ENCODE measurements around the gene NEUROG2.
A peak's percentile ranks its signal among the peaks of the same experiment; 100 is the strongest.
"Not testable (repeated sequence)": the region's sequence is repeated elsewhere in the genome, so short reads cannot be mapped to it uniquely, and the experiment has no call there.

The NEUROG2 gene

DNA sequence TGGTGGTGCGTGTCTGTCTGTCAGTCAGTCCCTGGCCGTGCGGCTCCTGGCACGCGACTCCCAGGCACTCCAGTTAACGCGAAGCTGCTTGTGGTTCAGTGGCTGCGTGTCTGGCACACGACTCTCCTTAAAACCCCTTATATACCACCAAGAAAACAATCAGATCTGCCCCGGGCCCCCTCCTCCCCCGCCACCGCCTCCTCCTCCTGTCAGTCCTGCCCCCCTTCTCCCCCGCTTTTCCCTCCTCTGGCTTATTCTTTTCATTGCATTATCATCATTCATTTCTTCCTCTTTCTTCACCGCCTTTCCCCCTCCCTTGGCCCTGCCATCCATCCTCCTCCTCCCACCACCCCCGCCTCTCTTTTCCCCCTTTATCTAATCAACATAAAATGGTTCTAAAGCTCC lies at the start of gene NEUROG2:
Gene NEUROG2, minus strand, starts transcription at position 115 of the 405 bp plus-strand sequence. CDS start 705 bp downstream, outside the sequence.
- DNase-seq: no peak

GRCh38 chr4:112564706-112565270 lies 48.8 kb upstream of the NEUROG2 start:
- DNase-seq: no peak

GRCh38 chr4:112563431-112564200 lies 47.6 kb upstream of the NEUROG2 start:
- no peak for DNase-seq

- no peak for DNase-seq
Measured at GRCh38 chr4:112562254-112562879, 46.4 kb upstream of the NEUROG2 start.

DNA sequence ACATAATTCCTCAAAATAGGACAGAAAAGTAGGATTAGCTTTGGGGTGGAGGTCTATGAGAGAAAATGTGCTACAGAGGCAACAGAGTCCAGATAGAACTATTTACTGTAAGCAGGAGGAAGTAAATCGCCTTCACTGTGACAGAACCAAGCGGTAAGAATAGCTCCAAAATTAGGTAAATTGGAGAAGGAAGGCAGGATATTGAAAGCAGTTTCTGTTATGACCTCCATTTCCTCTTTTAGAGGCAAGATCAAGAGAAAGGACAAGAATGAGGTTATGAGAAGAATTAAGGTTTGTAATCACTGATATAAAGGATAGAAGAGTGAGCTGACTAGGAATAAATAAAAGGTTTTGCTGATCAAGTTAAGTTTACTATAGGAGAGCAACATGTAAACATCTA lies 44.1 kb upstream of the NEUROG2 start:
- DNase-seq: no peak

DNA sequence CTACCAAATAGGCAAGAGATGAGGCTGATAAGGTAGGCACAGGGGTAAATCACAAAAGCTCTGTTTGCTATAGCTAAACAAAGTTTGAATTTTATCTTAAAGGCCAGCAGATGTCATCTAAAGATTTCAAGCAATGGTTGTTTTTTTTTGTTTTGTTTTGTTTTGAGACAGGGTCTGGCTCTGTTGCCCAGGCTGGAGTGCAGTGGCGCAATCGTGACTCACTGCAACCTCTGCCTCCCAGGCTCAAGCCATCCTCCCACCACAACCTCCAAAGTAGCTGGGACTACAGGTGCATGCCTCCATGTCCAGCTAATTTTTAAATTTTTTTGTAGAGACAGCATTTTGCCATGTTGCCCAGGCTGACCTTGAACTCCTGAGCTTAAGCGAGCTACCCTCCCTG lies 43.1 kb upstream of the NEUROG2 start:
- DNase-seq: no peak

GRCh38 chr4:112557676-112558411 lies 41.9 kb upstream of the NEUROG2 start:
- no peak for DNase-seq

DNA sequence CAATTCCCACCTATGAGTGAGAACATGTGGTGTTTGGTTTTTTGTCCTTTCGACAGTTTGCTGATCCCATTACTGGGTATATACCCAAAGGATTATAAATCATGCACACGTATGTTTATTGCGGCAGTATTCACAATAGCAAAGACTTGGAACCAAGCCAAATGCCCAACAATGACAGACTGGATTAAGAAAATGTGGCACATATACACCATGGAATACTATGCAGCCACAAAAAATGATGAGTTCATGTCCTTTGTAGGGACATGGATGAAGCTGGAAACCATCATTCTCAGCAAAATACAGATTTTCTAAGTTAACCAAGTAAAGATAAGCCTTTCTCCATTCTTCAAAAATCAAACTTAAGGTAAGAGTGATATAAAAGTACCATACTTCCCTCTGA lies 38.3 kb upstream of the NEUROG2 start:
- DNase-seq: not testable (repeated sequence)

DNA sequence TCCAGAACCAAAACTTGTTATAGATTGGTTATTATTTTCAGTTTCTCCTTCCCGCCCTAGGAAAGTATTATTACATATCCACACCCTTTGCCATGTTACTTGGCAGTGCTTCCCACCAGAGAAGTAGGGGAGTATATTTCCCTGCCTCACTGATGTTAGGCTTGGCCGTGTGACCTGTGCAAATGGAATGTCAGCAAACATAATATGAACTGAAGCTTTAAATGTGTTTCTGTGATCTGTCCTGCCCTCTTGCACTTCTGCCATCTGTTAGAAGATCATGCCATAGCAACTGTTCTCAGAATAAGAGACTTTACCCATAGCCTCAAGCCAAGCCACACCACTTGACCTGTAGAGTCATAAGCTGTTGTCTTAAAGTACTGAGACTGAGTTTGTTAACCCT lies 36.7 kb upstream of the NEUROG2 start:
- DNase-seq: no peak

GRCh38 chr4:112550728-112551127 lies 34.7 kb upstream of the NEUROG2 start:
- no peak for DNase-seq

GRCh38 chr4:112546476-112546875 lies 30.5 kb upstream of the NEUROG2 start:
- no peak for DNase-seq

DNA sequence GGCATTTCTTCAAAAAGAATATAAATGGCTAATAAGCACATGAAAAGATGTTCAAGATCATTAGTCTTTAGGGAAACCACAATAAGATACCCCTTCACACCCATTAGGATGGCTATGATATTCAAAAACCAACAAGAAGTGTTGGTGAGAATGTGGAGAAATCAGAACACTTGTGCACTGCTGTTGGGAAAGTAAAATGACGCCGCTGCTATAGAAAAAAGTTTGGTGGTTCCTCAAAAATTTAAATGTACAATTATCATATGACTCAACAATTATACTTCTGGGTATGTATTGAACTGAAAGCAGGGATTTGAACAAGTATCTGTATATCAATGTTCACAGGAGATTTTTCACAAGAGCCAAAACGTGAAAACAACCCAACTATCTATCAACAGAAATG lies 29.4 kb upstream of the NEUROG2 start:
- no peak for DNase-seq

DNA sequence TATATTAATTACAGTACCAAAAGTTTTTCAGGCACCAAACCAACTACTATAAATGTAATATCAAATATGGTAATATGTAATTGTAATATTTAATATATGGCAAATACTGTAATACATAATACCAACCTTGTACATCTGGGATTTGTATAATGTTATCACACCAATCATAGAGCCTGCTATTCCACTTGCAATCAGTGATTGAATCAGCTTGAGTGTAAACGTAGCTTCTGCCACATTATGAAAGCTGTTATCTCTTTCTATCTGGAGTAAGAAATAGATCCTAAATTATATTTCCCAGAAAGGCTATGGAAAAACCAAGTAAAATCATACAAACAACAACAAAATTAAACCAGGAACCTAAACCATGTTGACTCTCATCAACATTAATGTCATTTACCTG lies 24.7 kb upstream of the NEUROG2 start:
- no peak for DNase-seq

- DNase-seq: no peak
Measured at GRCh38 chr4:112536123-112536522, 20.1 kb upstream of the NEUROG2 start.

- DNase-seq: no peak
Measured at GRCh38 chr4:112532267-112532666, 16.3 kb upstream of the NEUROG2 start.

GRCh38 chr4:112531146-112531545 lies 15.2 kb upstream of the NEUROG2 start:
- no peak for DNase-seq

- DNase-seq: no peak
Measured at GRCh38 chr4:112526061-112526460, 10.1 kb upstream of the NEUROG2 start.

- DNase-seq: peak; percentile 67
Measured at GRCh38 chr4:112523764-112524505, 8.0 kb upstream of the NEUROG2 start.

DNA sequence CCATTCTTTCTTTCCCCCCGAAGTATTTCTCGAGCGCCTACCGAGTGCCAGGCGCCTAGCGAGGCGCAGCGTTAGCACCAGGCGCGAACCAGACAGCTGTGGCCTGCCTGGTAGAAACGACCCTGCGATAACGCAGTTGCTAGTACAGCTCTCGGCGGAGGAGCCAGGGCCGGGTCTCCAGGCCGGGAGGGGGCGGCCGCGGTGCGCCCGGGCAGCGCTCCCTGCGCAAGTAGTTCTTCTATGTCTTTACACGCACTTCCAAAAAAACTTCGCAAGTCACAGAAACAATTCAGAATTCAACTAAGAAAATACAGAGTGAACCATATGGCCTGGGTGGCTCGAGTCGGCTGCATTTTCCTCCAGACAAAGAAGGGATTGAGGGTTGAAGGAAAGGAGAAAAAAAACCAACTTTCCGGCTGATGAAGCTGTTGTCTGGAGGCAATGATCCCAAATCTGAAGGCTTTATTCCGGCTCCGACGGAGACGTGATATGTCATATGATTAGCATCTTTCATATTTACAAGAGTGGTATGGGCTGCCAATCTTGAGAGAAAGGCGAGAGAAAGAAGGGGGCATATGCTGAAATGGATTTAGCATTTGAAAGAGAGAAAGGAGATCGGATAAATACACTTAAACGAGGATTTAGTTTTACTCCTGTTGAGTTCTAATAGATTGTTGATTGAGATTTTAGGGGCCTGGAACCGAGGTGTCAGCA lies 7.2 kb upstream of the NEUROG2 start:
- no peak for DNase-seq

DNA sequence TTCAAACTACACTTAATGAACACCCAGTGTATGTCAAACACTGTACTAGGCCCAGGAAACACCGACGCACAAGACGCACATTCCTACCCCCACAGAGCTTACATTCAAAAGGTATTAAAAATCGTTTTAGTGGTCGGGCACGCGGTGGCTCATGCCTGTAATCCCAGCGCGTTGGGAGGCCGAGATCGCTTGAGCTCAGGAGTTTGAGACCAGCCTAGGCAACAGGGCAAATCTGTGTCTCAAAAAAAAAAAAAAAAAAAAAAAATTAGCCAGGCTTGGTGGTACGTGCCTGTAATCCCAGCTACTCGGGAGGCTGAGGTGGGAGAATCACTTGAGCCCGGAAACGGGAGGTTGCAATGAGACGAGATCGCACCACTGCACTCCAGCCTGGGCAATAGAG lies 6.5 kb upstream of the NEUROG2 start:
- DNase-seq: not testable (repeated sequence)

DNA sequence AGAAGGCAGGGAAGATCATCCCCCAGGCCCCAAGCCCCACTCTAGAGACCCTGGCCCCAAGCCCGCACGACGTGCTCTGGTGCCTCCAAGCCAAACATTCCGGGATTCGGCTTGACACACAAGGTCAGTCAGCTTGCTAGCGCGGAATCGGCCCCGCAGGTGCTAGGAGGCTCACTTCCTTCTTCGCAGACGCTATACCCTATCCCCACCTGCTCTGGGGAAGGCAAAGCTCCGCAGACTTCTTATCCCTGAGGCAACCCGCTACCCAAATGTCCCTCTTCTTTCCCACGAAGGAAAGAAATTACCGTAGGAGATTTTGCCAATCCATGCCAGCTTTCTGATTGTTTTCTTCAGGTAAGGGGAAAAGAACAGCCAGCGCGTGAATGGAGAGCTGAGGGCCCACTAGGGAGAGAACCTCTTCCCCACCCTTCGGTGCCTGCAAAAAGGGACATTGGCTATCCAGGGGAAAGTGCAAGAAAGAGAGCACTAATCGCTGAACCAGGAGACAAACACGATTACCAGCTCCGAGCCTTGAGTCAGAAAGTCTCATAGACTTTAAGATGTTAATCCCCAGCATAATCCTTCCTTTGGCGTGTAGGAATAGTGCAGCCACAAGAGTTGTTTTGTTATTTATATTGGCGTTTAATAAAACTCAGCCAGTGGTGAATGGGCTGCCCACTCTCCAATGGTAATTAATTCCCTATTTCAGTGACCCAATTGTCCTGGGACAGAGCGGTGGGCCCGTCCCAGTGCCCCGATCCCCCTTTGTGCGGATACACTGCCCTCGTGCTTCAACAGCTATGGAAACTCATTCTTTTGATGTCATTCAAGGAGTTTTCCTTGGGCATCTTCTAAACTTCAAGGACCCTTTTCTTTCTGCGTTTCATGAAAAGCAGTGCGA lies 5.4 kb upstream of the NEUROG2 start:
- no peak for DNase-seq
